ENCODE measurements around the gene SEMA5A.

DNA sequence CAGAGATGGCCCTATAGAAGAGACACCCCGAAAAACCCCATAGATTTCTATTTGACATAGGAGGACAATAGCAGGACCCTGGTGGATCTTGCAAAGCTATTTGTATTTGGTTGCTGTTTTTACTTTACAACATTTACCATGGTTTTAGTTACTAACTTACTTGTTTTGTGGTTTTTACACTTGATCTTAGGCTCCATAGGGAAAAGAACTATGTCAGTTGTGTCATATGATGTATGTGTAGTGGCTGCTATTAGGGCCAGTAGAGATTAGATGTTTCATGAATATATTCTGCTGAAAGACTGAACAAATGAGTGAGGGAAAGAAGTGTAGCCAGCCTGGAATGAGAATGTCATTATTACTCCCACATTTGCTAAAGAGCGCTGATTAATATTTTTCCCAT is 388.1 kb downstream of the SEMA5A start:
- TF ChIP-seq CTCF (IDR thresholded peaks at IDR 0.05) (no peak), POLR2A (IDR thresholded peaks at IDR 0.05) (no peak), POLR2AphosphoS5 (IDR thresholded peaks at IDR 0.05; ENCODE audit: insufficient read depth in 1 of 2, low read depth in 1 of 2) (no peak)
